Tibial nerve (tissue), 4 donors: Measurements from ENCODE around the gene JCHAIN. TPM values are rescaled to one million over a fixed set of nuclear protein-coding genes. Genes with fewer than 3 reads are reported as not detected.

Source experiments
- DNase-seq, 2 donors: peaks; one replicate each; pipeline ENCODE4 v3.0.0-alpha.2; 2019; ENCODE audit warnings: low spot score in 2 of 2
- H3K27ac ChIP-seq, 4 donors: fragments of 200-600 bp; sonication (generic) in 3 of 4; one replicate each; pipeline ENCODE4 v1.5.1; 2017 to 2019; ENCODE audit warnings: mild to moderate bottlenecking in 1 of 4
- H3K27me3 ChIP-seq, 2 donors: fragments of 200-600 bp; sonication (generic) in 1 of 2; one replicate each; pipeline versions ENCODE4 v1.5.1 to v1.6.0; 2017 to 2019
- H3K36me3 ChIP-seq, 3 donors: fragments of 200-600 bp; sonication (generic); one replicate each; pipeline ENCODE4 v1.5.1; 2018 to 2019
- H3K4me1 ChIP-seq, 4 donors: fragments of 200-600 bp; sonication (generic) in 3 of 4; one replicate each; pipeline ENCODE4 v1.5.1; 2017 to 2019
- H3K4me3 ChIP-seq, 4 donors: fragments of 200-600 bp; sonication (generic) in 3 of 4; one replicate each; pipeline ENCODE4 v1.5.1; 2017 to 2019; ENCODE audit warnings: mild to moderate bottlenecking in 1 of 4, moderate library complexity in 1 of 4
- H3K9me3 ChIP-seq, 4 donors: fragments of 200-600 bp; sonication (generic) in 3 of 4; one replicate each; pipeline ENCODE4 v1.5.1; 2017 to 2019
- EP300 ChIP-seq, 2 donors: sonication (generic); formaldehyde crosslinking; IDR thresholded peaks; one replicate each; pipeline ENCODE4 v1.6.1; 2017; ENCODE audit warnings: antibody characterized with exemption in 2 of 2, mild to moderate bottlenecking in 1 of 2
- POLR2A ChIP-seq, 2 donors: fragments of 450-650 bp; IDR thresholded peaks; one replicate each; pipeline ENCODE4 v1.6.1; 2017; ENCODE audit warnings: antibody characterized with exemption in 2 of 2, mild to moderate bottlenecking in 2 of 2, moderate library complexity in 2 of 2
- WGBS, 2 donors: methylation state at CpG; one replicate each; pipeline ENCODE4 v1.1.5; 2018; 5-methylcytosine and 5-hydroxymethylcytosine counted together
- small RNA-seq: library from RNA; depleted of rRNA; stranded (forward); fragments of <200 nt; gene quantifications from one replicate; pipeline ENCODE3, GENCODE V24; 2016
- total RNA-seq, 4 donors: library from RNA; depleted of rRNA; stranded (reverse); fragments of >200 nt; gene quantifications; one replicate each; pipeline ENCODE4 v1.1.0, GENCODE V29; 2016
- TF ChIP-seq, protein P1 (sequence below), 5 experiments: fragments of 200-600 bp in 3 of 5; fragments of 450-650 bp in 2 of 5; sonication (generic) in 3 of 5; IDR thresholded peaks; one replicate each; pipeline ENCODE4 v1.5.1; 2016 to 2019; ENCODE audit warnings: antibody characterized with exemption in 5 of 5, mild to moderate bottlenecking in 3 of 5, moderate library complexity in 2 of 5

The JCHAIN gene
- total RNA-seq, 4 donors from 2014 or later = 3.1 to 17.4 (median 4.8) TPM

DNA sequence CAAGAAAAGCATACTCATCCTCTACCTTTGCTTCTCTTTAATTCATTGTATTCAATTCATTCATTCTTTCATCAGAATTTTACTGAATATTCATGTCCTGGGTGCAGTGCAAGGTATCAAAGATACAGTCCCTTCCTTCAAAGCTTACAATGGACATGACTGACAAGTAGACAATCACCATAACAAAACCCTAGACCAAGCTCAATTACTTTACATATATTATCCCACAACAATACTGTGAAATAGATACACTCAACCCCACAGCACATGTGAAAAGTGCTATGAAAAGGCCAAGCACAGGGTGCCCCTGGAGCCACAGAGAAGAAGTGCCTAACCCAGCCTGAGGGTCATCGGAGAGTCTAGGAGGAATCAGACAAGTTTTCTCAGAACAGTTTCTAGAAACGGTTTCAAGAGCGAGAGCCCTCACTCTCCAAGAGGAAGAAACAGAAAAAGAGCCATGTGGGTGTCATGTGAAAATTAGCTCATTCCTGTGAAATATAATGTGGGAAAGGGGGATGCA lies 58.9 kb downstream of the JCHAIN start:
- Histone ChIP-seq H3K36me3 (no peaks in the 10 kb centered on the region), H3K4me1 (no peaks in the 10 kb centered on the region), H3K27me3 (no peaks in the 10 kb centered on the region), H3K4me3 (no peak overlapping the region), H3K9me3 (no peaks in the 10 kb centered on the region), H3K27ac (no peak overlapping the region)
- TF ChIP-seq POLR2A (IDR thresholded peaks at IDR 0.05) (no peak), EP300 (IDR thresholded peaks at IDR 0.05) (no peak)
- TF ChIP-seq, protein P1, sequence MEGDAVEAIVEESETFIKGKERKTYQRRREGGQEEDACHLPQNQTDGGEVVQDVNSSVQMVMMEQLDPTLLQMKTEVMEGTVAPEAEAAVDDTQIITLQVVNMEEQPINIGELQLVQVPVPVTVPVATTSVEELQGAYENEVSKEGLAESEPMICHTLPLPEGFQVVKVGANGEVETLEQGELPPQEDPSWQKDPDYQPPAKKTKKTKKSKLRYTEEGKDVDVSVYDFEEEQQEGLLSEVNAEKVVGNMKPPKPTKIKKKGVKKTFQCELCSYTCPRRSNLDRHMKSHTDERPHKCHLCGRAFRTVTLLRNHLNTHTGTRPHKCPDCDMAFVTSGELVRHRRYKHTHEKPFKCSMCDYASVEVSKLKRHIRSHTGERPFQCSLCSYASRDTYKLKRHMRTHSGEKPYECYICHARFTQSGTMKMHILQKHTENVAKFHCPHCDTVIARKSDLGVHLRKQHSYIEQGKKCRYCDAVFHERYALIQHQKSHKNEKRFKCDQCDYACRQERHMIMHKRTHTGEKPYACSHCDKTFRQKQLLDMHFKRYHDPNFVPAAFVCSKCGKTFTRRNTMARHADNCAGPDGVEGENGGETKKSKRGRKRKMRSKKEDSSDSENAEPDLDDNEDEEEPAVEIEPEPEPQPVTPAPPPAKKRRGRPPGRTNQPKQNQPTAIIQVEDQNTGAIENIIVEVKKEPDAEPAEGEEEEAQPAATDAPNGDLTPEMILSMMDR (IDR thresholded peaks at IDR 0.05) = no peak
- WGBS, 2 donors = 84 to 95% methylated on average over 3 of the region's 3 CpGs
- no peak for DNase-seq

DNA sequence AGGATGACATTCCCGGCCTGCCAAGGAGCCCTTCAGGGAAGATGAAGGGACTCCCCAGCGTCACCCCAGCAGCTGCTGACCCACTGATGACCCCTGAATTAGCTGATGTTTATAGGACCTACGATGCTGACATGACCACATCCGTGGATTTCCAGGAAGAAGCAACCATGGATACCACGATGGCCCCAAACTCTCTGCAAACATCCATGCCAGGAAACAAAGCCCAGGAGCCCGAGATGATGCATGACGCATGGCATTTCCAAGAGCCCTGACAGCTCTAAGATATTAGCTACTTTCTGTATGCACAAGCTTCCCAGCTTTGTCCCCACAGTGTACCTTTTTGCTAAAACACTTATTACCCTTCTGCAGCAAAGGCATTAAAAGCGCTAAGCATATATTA lies 59.8 kb downstream of the JCHAIN start:
- no peak for DNase-seq
- Histone ChIP-seq H3K36me3 (no peaks in the 10 kb centered on the region), H3K27me3 (no peaks in the 10 kb centered on the region), H3K9me3 (no peaks in the 10 kb centered on the region), H3K4me1 (no peaks in the 10 kb centered on the region), H3K27ac (no peak overlapping the region), H3K4me3 (no peak overlapping the region)
- 79 to 81% methylated on average over 8 of the region's 8 CpGs for WGBS, 2 donors
- TF ChIP-seq, protein P1 (IDR thresholded peaks at IDR 0.05) = no peak
- TF ChIP-seq POLR2A (IDR thresholded peaks at IDR 0.05) = no peak
- no peak for TF ChIP-seq EP300 (IDR thresholded peaks at IDR 0.05)

Small RNA genes within 50 kb of the gene (small RNA-seq; reads per million reads assigned to genes)
- gene RNU6-520P (not detected), gene RNU6-784P (not detected)

Other genes with a start within 250 kb of the JCHAIN start
- not detected for gene MUC7, start 194.3 kb downstream of the JCHAIN start, total RNA-seq
- not detected for gene AMTN, start 147.9 kb downstream of the JCHAIN start, total RNA-seq
- gene AMBN, start 74.3 kb downstream of the JCHAIN start, total RNA-seq = not detected
- not detected for gene ENAM, start 37.8 kb downstream of the JCHAIN start, total RNA-seq
- 10 to 100 TPM; 14.3 to 19.4 (median 17.0) TPM for gene UTP3, start 22.0 kb upstream of the JCHAIN start, total RNA-seq
- gene RUFY3, start 55.5 kb upstream of the JCHAIN start, total RNA-seq = 100 to 1,000 TPM in 1 of 4 donors, 10 to 100 TPM in 3; 84.5 to 124 (median 88.8) TPM
- gene GRSF1, start 173.4 kb upstream of the JCHAIN start, total RNA-seq = 10 to 100 TPM; 33.3 to 45.9 (median 40.6) TPM
- 10 to 100 TPM; 12.7 to 23.8 (median 18.2) TPM for gene MOB1B, start 235.9 kb upstream of the JCHAIN start, total RNA-seq